K562 (cell line): Measurements from ENCODE around the gene OSGEP. TPM values are rescaled to one million over a fixed set of nuclear protein-coding genes. Genes with fewer than 3 reads are reported as not detected.

ENCODE experiments used
- ATAC-seq: fragments of 200-7000 bp; cut with Tn5 transposase; 3 replicates; pipeline ENCODE4 v1.9.1; 2020; ENCODE audit warnings: moderate library complexity
- BruUV-seq: library from RNA; stranded (reverse); fragments of 400-500 nt; replicated peaks from 2 replicates; lab custom pipeline; 2021; lab: Mats Ljungman, UMichigan
- CTCF ChIA-PET: fragments of 300-600 bp; formaldehyde crosslinking; extraction: SDS; loops from one replicate; lab custom pipeline; 2021; ENCODE audit warnings: low intra/inter-chr PET ratio; lab: Yijun Ruan, JAX
- POLR2A ChIA-PET: fragments of 300-600, 350-650 bp; sonication (Branson Sonifier 250); formaldehyde crosslinking; extraction: SDS; loops from one replicate; lab custom pipeline; 2021; ENCODE audit warnings: antibody characterized with exemption, inconsistent platforms; lab: Yijun Ruan, JAX
- DNase-seq, 4 experiments: peaks; one replicate each; pipeline versions ENCODE4 v3.0.0 to v3.0.0-alpha.2; 2011 to 2018; ENCODE audit warnings: low spot score in 3 of 4, mixed read lengths in 3 of 4; ENCODE audit errors: extremely low read depth in 1 of 4
- FAIRE-seq: peaks from 2 replicates; lab custom pipeline; 2011; peaks lifted over from hg19 to GRCh38; lab: Jason Lieb, UNC
- H2AFZ ChIP-seq: 2 replicates; pipeline ENCODE4 v1.6.0; 2011; ENCODE audit warnings: low read depth, low read length, control low read depth, inconsistent platforms
- H3K27ac ChIP-seq: fragments of 200-600 bp; 3 replicates; pipeline ENCODE4 v1.8.0; 2011; ENCODE audit warnings: low read depth, mild to moderate bottlenecking, control low read depth, inconsistent platforms, low read length, moderate library complexity, mixed read lengths; ENCODE audit errors: extremely low read depth
- H3K27me3 ChIP-seq, 2 experiments: fragments of 300-600 bp in 1 of 2; 2 replicates in 1 of 2; 3 replicates in 1 of 2; pipeline versions ENCODE4 v1.6.0 to v1.8.0; 2011; ENCODE audit warnings: inconsistent platforms in 2 of 2, low read length in 2 of 2, mild to moderate bottlenecking in 1 of 2, mixed read lengths in 1 of 2, moderate library complexity in 1 of 2; ENCODE audit not compliant: control insufficient read depth in 2 of 2, insufficient read depth in 2 of 2
- H3K36me3 ChIP-seq: fragments of 300-600 bp; 3 replicates; pipeline ENCODE4 v1.8.0; 2011; ENCODE audit warnings: mild to moderate bottlenecking, low read length, inconsistent platforms; ENCODE audit not compliant: control insufficient read depth, insufficient read depth
- H3K4me1 ChIP-seq, 2 experiments: fragments of 200-600 bp in 1 of 2; replicated peaks in 1 of 2; 2 replicates in 1 of 2; 3 replicates in 1 of 2; pipeline versions ENCODE4 v1.5.1 to v1.8.0; 2011; ENCODE audit warnings: inconsistent platforms in 2 of 2, low read length in 2 of 2, mild to moderate bottlenecking in 1 of 2, mixed read lengths in 1 of 2, moderate library complexity in 1 of 2; ENCODE audit not compliant: control insufficient read depth in 2 of 2, insufficient read depth in 2 of 2
- H3K4me2 ChIP-seq: 2 replicates; pipeline ENCODE4 v1.6.1; 2011; ENCODE audit warnings: low read length, control low read depth, inconsistent platforms, mixed read lengths; ENCODE audit not compliant: insufficient read depth
- H3K4me3 ChIP-seq: fragments of 200-600 bp; sonication (generic), shearing (Covaris generic); 2 replicates; pipeline ENCODE4 v1.5.1; 2016; ENCODE audit warnings: control low read depth, inconsistent platforms
- H3K79me2 ChIP-seq: fragments of 200-600 bp; 3 replicates; pipeline ENCODE4 v1.8.0; 2011; ENCODE audit warnings: low read length, inconsistent platforms; ENCODE audit not compliant: control insufficient read depth, insufficient read depth
- H3K9ac ChIP-seq, 2 experiments: 2 replicates each; pipeline versions ENCODE4 v1.6.0 to v1.6.1; 2011; ENCODE audit warnings: low read depth in 2 of 2, low read length in 2 of 2, control low read depth in 1 of 2, inconsistent platforms in 1 of 2, mild to moderate bottlenecking in 1 of 2, mixed read lengths in 1 of 2; ENCODE audit not compliant: insufficient read depth in 1 of 2
- H3K9me1 ChIP-seq: one replicate; pipeline ENCODE4 v1.6.0; 2011; ENCODE audit warnings: inconsistent platforms, mild to moderate bottlenecking, low read length, moderate library complexity; ENCODE audit not compliant: control insufficient read depth, insufficient read depth
- H3K9me3 ChIP-seq: replicated peaks from 2 replicates; pipeline ENCODE4 v1.5.1; 2011; ENCODE audit warnings: low read depth, low read length, inconsistent platforms; ENCODE audit not compliant: control insufficient read depth, insufficient read depth
- H4K20me1 ChIP-seq: replicated peaks from 2 replicates; pipeline ENCODE4 v1.6.1; 2011; ENCODE audit warnings: low read length, inconsistent platforms, mixed read lengths; ENCODE audit not compliant: control insufficient read depth, insufficient read depth
- ARNT ChIP-seq, 2 experiments: fragments of 450-650 bp; IDR thresholded peaks; 2 replicates each; pipeline ENCODE4 v1.6.1; 2016; ENCODE audit warnings: mild to moderate bottlenecking in 1 of 2
- CAMTA2 ChIP-seq: fragments of 250-450 bp; sonication (Bioruptor Pico); conservative IDR thresholded peaks from 2 replicates; pipeline ENCODE4 v1.5.1; 2022
- CREB5 ChIP-seq: fragments of 250-450 bp; sonication (Bioruptor Pico); IDR thresholded peaks from 2 replicates; pipeline ENCODE4 v1.5.0; 2020; ENCODE audit warnings: mild to moderate bottlenecking
- CXXC5 ChIP-seq: fragments of 250-450 bp; sonication (Bioruptor Pico); IDR thresholded peaks from 2 replicates; pipeline ENCODE4 v1.8.0; 2022; ENCODE audit warnings: inconsistent platforms, mild to moderate bottlenecking, moderate library complexity
- HMG20A ChIP-seq: fragments of 450-650 bp; formaldehyde crosslinking; conservative IDR thresholded peaks from 2 replicates; pipeline ENCODE4 v1.4.0; 2020; ENCODE audit warnings: mild to moderate bottlenecking, mixed read lengths
- NFATC3 ChIP-seq: fragments of 450-650 bp; IDR thresholded peaks from 2 replicates; pipeline ENCODE4 v1.6.1; 2017; ENCODE audit warnings: mild to moderate bottlenecking
- RBBP5 ChIP-seq: fragments of 200-600 bp; sonication (generic); IDR thresholded peaks from 2 replicates; pipeline ENCODE4 v1.6.1; 2012; ENCODE audit warnings: borderline replicate concordance, mild to moderate bottlenecking, low read length, control low read depth, inconsistent platforms; ENCODE audit not compliant: insufficient read depth, poor library complexity, severe bottlenecking
- TRIM25 ChIP-seq: fragments of 450-650 bp; IDR thresholded peaks from 2 replicates; pipeline ENCODE4 v1.7.0; 2016; ENCODE audit warnings: borderline replicate concordance
- ZNF586 ChIP-seq: fragments of 450-650 bp; formaldehyde crosslinking; conservative IDR thresholded peaks from 2 replicates; pipeline ENCODE4 v1.4.0; 2020; ENCODE audit warnings: mild to moderate bottlenecking, moderate library complexity
- WGBS: fragments of 100-300 bp; shearing (Covaris generic); methylation state at CpG from one replicate; pipeline ENCODE4 v1.1.6; 2016; ENCODE audit warnings: low coverage, mixed read lengths; ENCODE audit not compliant: insufficient coverage; ENCODE audit errors: missing lambda C conversion rate; 5-methylcytosine and 5-hydroxymethylcytosine counted together
- in situ Hi-C: fragments of 300-500 bp; cut with MboI; formaldehyde crosslinking; loops from 4 replicates; pipeline ENCODE4 v1.15.0; 2018; ENCODE audit warnings: inconsistent platforms, mixed read lengths
- intact Hi-C: fragments of 100-400 bp; cut with micrococcal nuclease; formaldehyde crosslinking; loops from 2 replicates; pipeline ENCODE4 v1.14.2; 2022
- polyA plus RNA-seq, 8 experiments: library from polyadenylated mRNA; depleted of rRNA in 4 of 8; stranded (reverse) in 5 of 8; unstranded in 3 of 8; fragments of >200 nt; fragmentation: Nextera tagmentation in 2 of 8; fragmentation: Illumina TruSeq in 1 of 8; extraction: Ambion mirVana in 2 of 8; extraction: Trizol in 1 of 8; gene quantifications; 2 replicates each; pipeline versions ENCODE4 v1.2.1 to v1.2.3, GENCODE V29; 2011 to 2014; ENCODE audit warnings: inconsistent platforms in 1 of 8, missing spikeins in 1 of 8
- total RNA-seq, 7 experiments: library from RNA; depleted of rRNA in 6 of 7; stranded (reverse); fragments of >200 nt in 6 of 7; fragmentation: Illumina TruSeq in 2 of 7; extraction: Trizol in 2 of 7; gene quantifications; 2 replicates each; pipeline versions ENCODE4 v1.2.1 to v1.2.3, GENCODE V29; 2011 to 2021; ENCODE audit warnings: low replicate concordance in 1 of 7
- TF ChIP-seq, protein P1 (sequence below): fragments of 250-450 bp; sonication (Bioruptor Pico); IDR thresholded peaks from 2 replicates; pipeline ENCODE4 v1.5.0; 2021
- TF ChIP-seq, protein P2 (sequence below): fragments of 450-650 bp; formaldehyde crosslinking; IDR thresholded peaks from 2 replicates; pipeline ENCODE4 v1.4.0; 2020; ENCODE audit warnings: mild to moderate bottlenecking, mixed read lengths
- TF ChIP-seq, protein P3 (sequence below), 2 experiments: fragments of 450-650 bp; IDR thresholded peaks; 2 replicates each; pipeline ENCODE4 v1.6.1; 2018; ENCODE audit warnings: mild to moderate bottlenecking in 2 of 2, low read depth in 1 of 2; ENCODE audit not compliant: partially characterized antibody in 2 of 2

The OSGEP gene
- total and polyA plus RNA-seq, 9 of the 15 experiments (the other 6 are each of a cell fraction or from before 2014, with no cell fraction given), result 32.1 to 59.2 (median 44.1) TPM

- no peaks in the 10 kb centered on the region for H4K20me1 ChIP-seq
- DNase-seq (no peak), FAIRE-seq (no peak), ATAC-seq (no peak)
- H3K27ac ChIP-seq, result no peak overlapping the region
- H3K4me1 ChIP-seq, result peaks cover 15 to 54% of the 10 kb centered on the region in 2 experiments; a peak in 4 of 5 replicates
- no peaks in the 10 kb centered on the region for H3K27me3 ChIP-seq
- 4% methylated on average over 7 of the region's 7 CpGs for WGBS
- H3K9ac ChIP-seq, result no peak overlapping the region
- in situ Hi-C loops, result no loop called here
- no peaks in the 10 kb centered on the region for H3K9me3 ChIP-seq
- ChIA-PET CTCF (no interaction called here), POLR2A (interaction anchor here (2.8 kb wide), 1 partner anchor 16 kb away, joined by 7 read pairs; no protein-coding TSS in a partner anchor)
- no peak overlapping the region for H2AFZ ChIP-seq
- BruUV-seq, result no TSS peak
- no peaks in the 10 kb centered on the region for H3K36me3 ChIP-seq
- H3K79me2 ChIP-seq, result no peaks in the 10 kb centered on the region
- H3K9me1 ChIP-seq, result no peaks in the 10 kb centered on the region
- intact Hi-C loops, result no loop called here
- no peak overlapping the region for H3K4me2 ChIP-seq
- H3K4me3 ChIP-seq, result no peak overlapping the region
- TF ChIP-seq CREB5 (CRISPR knock-in tag) (no peak), TRIM25 (no peak), CXXC5 (CRISPR knock-in tag) (no peak), ZNF586 (CRISPR knock-in tag) (no peak), RBBP5 (no peak), ARNT (IDR thresholded peaks at IDR 0.05) (no peak), CAMTA2 (CRISPR knock-in tag) (no peak), NFATC3 (no peak), HMG20A (CRISPR knock-in tag) (no peak)
- TF ChIP-seq, protein P1, sequence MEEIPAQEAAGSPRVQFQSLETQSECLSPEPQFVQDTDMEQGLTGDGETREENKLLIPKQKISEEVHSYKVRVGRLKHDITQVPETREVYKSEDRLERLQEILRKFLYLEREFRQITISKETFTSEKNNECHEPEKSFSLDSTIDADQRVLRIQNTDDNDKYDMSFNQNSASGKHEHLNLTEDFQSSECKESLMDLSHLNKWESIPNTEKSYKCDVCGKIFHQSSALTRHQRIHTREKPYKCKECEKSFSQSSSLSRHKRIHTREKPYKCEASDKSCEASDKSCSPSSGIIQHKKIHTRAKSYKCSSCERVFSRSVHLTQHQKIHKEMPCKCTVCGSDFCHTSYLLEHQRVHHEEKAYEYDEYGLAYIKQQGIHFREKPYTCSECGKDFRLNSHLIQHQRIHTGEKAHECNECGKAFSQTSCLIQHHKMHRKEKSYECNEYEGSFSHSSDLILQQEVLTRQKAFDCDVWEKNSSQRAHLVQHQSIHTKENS, result no peak
- TF ChIP-seq, protein P2, sequence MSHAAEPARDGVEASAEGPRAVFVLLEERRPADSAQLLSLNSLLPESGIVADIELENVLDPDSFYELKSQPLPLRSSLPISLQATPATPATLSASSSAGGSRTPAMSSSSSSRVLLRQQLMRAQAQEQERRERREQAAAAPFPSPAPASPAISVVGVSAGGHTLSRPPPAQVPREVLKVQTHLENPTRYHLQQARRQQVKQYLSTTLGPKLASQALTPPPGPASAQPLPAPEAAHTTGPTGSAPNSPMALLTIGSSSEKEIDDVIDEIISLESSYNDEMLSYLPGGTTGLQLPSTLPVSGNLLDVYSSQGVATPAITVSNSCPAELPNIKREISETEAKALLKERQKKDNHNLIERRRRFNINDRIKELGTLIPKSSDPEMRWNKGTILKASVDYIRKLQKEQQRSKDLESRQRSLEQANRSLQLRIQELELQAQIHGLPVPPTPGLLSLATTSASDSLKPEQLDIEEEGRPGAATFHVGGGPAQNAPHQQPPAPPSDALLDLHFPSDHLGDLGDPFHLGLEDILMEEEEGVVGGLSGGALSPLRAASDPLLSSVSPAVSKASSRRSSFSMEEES, result no peak
- TF ChIP-seq, protein P3, sequence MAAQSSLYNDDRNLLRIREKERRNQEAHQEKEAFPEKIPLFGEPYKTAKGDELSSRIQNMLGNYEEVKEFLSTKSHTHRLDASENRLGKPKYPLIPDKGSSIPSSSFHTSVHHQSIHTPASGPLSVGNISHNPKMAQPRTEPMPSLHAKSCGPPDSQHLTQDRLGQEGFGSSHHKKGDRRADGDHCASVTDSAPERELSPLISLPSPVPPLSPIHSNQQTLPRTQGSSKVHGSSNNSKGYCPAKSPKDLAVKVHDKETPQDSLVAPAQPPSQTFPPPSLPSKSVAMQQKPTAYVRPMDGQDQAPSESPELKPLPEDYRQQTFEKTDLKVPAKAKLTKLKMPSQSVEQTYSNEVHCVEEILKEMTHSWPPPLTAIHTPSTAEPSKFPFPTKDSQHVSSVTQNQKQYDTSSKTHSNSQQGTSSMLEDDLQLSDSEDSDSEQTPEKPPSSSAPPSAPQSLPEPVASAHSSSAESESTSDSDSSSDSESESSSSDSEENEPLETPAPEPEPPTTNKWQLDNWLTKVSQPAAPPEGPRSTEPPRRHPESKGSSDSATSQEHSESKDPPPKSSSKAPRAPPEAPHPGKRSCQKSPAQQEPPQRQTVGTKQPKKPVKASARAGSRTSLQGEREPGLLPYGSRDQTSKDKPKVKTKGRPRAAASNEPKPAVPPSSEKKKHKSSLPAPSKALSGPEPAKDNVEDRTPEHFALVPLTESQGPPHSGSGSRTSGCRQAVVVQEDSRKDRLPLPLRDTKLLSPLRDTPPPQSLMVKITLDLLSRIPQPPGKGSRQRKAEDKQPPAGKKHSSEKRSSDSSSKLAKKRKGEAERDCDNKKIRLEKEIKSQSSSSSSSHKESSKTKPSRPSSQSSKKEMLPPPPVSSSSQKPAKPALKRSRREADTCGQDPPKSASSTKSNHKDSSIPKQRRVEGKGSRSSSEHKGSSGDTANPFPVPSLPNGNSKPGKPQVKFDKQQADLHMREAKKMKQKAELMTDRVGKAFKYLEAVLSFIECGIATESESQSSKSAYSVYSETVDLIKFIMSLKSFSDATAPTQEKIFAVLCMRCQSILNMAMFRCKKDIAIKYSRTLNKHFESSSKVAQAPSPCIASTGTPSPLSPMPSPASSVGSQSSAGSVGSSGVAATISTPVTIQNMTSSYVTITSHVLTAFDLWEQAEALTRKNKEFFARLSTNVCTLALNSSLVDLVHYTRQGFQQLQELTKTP (IDR thresholded peaks at IDR 0.05; ENCODE audit: low read depth in 1 of 2, partially characterized antibody in 2 of 2), result no peak
Observed at GRCh38 chr14:20485900-20486299, 31.3 kb upstream of the OSGEP start.
